GM18868 (cell line): ENCODE data around the gene KCND3.

Source experiments
- ATAC-seq: cut with Tn5 transposase; IDR thresholded peaks from one replicate; pipeline ENCODE4 v1.9.1; 2021; ENCODE audit warnings: mild to moderate bottlenecking, moderate library complexity; ENCODE audit not compliant: unreplicated experiment

The KCND3 gene

DNA sequence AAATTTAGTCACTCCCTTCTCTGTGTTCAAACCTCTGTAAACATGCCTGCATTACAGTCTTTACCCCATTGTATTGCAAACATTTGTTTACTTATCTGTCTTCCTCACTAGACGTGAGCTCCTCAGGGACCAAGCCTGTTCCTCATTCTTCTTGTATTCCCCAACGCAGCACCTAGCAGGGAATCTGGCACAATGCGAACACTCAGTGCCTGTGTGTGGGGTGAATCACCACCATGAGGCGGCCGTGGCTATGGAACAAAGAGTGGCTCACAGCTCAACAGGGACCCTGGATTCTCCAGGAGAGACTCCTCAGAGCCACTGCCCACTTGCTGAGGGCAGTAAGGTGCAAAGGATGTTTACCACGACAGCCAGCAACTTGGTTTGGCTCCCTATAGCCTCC, 137.9 kb downstream of the KCND3 start:
- no peak for ATAC-seq

DNA sequence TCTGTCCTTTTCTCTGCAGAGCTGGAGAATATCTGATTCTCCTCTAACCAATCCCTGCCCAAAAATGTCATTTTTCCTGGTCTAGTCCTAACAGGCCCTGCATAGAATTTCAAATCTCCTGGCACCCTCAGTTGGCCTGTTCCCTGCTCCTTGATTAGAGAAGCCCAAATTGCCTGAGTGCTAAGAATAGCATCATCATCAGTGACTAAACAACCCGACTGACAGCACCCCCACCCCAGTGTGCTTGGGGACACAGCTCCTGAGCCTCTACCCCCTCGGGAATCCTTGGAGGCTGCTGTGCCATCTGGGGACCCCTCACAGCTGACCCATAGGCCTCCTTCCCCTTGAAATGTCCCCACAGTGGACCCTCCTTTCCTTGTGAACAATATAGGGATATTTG, 139.4 kb downstream of the KCND3 start:
- ATAC-seq = no peak

DNA sequence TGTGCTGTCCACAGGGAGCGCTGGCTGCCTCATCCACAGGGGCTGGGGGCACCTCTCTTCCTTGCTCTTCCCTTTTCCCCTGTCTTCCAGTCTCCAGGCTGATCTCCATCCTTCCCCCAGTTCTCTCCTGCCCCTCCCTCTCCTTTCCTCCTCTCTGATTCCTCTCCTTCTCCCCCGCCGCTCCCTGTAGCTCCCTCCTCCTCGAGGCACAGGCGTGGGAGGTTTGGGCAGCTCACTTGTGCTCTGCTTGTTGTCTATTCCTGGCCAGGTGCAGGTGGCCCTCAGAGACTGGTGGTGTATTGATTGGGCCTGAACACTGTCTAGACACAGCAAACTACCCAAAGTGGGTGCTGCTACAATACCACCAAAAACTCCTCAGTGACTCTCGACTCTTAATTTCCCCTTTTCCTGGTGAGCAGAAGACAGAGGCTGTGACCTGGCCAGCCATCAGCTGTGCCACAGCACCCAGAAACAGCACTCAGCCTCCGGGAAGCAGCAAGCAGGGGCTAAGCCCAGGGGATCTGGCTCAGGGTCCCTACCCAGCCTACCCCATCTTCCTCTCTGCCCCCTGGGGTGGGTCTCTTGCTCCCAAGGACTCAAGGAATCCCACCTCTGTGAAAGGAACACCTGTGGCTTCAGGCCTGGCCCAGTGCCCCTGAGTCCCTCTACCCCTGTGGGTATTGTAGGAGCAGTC, 140.5 kb downstream of the KCND3 start:
- no peak for ATAC-seq

DNA sequence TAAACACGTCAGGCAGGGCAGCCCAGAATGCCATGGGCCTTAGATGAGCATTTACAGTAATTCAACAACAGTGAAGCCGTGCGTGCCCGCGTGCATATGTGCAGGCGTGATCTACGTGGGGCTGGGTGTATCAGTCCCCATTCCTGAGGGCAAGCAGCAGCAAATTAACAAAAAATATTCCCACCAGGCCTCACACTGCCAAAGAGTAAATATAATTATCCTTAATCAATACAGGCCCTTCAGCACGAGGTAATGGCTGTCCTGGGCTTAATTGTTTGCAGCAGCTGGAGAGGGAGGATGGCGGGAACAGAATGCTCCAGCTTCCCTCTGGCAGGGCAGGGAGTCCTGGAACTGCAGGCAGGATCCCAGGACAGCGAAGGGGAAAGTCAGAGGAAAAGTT, 142.0 kb downstream of the KCND3 start:
- no peak for ATAC-seq

DNA sequence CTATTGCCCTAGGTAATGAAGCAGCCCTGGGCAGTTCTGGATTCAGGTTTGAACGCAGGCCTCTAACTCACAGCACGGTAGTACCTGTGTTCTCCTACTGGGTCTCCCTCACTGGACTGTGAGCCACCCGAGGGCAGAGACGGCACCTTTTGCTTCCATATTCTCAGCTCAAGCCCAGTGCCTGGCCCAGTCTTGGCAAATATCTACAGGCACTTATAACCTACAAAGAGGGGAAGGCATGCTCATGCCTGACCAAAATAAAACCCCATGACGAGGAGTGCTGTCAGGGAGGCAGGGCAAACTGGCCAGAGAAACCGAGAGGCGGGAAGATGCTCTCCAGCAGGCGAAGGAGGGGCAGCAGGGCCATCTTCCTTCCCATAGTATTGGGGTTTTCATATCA, 142.6 kb downstream of the KCND3 start:
- ATAC-seq = no peak

- no peak for ATAC-seq
Measured at GRCh38 chr1:111843177-111843576, 146.3 kb downstream of the KCND3 start.

GRCh38 chr1:111842411-111842810, 147.1 kb downstream of the KCND3 start:
- no peak for ATAC-seq

GRCh38 chr1:111841746-111842145, 147.7 kb downstream of the KCND3 start:
- ATAC-seq = no peak

GRCh38 chr1:111841189-111841588, 148.3 kb downstream of the KCND3 start:
- no peak for ATAC-seq

DNA sequence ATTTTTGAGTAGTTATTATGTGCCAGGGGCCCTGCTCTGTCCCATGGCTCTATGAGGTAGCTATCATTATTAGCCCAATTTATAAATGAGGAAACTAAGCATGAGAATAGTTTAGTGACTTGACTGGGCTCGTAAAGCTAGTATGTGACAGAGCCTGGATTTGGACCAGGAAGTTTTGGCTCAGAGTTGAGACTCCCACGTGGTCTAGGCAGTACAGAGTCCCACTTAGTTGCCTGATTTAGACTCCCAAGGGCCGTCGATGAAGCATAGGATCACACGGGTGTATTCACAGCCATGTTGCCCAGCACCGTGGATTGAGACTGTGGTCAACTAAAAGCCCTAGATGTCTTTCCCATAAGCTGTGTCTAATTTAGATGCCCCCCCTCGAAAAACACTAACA, 152.1 kb downstream of the KCND3 start:
- ATAC-seq = no peak

DNA sequence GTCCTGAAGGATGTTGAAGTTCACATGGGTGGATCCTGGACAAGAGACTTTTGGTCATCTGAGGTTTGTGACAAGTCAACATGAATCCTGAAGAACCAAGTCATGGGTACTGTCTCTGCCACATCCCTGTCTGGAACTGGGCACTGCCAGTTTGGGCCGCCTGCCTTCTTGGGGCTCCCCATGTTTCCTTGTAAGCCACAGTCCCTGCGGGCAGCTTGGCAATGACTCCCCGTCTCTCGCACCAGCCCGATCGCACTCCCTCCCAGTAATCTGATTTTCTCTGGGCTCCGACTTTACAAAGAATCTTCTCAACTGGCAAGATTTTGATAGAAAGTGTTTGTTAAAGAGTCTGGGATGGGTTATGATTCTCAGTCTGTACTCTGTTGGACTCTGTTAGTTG, 153.4 kb downstream of the KCND3 start:
- no peak for ATAC-seq

GRCh38 chr1:111835514-111835913, 154.0 kb downstream of the KCND3 start:
- no peak for ATAC-seq

- no peak for ATAC-seq
Measured at GRCh38 chr1:111834956-111835355, 154.5 kb downstream of the KCND3 start.

DNA sequence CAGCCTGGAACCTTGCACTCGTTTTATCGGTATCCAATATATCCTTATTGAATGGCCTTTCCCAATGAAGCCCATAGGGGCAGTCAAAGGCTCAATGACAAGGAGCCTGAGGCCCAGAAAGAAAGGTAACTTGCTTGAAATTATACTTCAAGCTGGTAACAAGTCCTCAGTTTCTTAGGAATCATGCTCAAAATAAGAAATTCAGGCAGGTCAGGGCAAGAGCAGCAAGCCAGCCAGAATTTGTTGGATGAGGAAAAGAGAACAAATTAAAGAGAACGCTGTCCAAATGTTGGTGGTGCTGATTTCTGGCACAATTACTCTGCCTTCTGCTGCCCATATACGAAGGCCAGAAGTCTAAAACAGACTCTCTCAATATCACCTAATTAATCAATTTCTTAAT, 156.1 kb downstream of the KCND3 start:
- no peak for ATAC-seq

DNA sequence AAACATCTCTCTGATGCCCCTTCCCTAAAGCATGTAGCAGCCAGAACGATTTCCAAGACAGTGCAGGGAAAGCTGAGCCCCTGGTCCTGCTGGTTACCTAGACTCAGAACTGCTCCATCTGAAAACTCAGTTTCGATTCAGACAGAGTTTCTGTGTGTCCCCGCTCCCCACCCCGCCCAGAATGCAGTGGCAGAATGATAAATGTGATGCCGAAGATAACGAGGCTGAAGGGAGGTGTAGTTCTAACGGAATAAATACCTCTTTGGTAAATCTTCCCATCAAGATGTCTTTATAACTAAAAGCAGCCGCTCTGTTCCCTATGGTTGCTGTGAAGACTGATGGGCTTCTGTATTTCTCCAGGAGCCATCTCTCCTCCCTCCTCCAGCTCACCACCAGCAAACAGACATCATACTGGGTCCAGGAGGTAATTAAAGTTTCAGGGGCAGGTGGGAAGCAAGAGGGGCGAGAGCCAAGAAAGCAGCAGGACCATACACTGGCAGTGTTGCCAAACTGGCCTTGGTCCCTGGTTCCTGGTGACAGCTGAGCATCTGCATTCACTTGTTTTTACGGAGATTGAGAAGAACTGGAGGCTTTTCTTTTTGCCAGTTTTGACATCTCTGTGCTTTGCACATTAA, 156.8 kb downstream of the KCND3 start:
- no peak for ATAC-seq

DNA sequence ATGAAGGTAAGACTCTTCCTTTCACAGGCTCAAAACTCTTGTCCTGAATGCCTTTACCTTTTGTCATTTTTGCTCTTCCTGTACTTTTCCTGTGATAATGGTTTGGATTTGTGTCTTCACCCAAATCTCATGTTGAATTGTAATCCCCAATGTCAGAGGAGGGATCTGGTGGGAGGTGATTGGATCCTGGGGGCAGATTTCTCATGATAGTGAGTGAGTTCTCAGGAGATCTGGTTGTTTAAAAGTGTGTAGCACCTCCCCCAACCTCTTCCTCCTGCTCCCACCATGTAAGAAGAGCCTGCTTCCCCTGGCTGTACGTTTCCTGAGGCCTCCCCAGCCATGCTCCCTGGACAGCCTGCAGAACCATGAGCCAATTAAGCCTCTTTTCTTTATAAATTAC, 158.3 kb downstream of the KCND3 start:
- no peak for ATAC-seq

DNA sequence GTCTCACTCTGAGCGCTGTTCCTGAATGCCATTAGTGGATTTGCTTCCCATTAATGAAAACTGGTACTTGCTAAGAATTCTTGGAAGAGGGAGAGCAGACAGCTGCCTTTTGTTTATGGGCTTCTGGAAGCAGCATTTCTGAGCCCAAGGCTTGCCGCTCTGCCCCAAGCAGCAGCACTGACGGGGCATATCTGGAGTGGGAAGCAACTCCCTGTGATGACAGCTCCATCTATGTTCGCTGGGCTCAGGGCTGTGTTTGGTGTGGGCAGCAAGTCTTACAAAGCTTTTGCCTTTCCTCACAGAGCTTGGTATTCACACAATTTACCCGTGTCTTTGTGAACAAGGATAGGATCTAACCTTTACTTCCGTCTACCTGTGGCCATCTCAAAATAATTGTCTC, 161.5 kb downstream of the KCND3 start:
- no peak for ATAC-seq

GRCh38 chr1:111826278-111826677, 163.2 kb downstream of the KCND3 start:
- no peak for ATAC-seq

DNA sequence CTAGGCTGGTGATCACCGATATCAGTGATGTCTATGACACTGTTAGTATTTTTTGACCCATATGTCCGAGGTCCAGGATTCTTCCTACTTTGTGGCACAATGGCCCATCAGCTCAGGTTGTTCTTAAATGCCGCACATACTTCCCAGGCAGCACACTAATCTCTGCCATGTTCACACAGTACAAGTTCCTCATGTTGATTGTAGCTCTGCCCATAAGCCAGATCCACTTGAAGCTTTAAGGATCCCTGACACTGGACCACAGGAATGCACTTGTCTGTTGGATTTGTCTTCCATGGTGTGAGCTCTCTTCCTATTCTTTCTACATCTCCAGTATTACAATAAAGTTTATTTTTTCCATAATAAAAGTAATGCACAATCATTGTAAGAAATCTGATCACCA, 164.3 kb downstream of the KCND3 start:
- ATAC-seq = no peak

GRCh38 chr1:111822138-111822537, 167.3 kb downstream of the KCND3 start:
- ATAC-seq = no peak

DNA sequence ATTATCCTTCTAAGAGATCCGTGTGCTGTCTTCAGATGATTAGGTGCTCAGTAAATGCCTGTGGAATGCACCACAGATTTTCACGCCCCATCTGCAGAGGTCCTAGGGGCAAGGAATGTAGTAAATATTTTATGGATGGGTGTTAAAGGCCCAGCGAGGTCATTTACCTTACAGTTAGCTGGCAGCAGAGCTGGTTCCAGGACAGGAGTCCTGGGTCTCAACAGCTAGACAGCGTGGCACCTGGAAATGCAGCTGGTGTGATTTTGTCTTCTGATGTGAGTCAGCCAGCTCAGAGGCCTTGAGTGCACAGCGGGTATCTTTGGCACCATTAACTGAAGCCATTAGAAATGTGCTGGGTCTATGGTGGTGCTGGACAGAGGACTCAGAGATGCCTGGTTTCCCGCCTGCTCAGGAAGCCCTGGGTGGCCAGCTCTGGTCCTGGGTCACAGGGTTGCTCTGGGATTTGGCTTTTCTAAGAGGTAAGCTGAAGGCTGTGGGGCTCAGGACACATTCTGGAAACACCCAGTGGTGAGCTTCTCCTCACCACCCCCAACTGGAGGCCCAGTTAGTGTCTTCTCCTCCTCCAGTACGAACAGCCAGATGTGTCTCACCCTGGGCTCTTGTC, 168.2 kb downstream of the KCND3 start:
- ATAC-seq = no peak

DNA sequence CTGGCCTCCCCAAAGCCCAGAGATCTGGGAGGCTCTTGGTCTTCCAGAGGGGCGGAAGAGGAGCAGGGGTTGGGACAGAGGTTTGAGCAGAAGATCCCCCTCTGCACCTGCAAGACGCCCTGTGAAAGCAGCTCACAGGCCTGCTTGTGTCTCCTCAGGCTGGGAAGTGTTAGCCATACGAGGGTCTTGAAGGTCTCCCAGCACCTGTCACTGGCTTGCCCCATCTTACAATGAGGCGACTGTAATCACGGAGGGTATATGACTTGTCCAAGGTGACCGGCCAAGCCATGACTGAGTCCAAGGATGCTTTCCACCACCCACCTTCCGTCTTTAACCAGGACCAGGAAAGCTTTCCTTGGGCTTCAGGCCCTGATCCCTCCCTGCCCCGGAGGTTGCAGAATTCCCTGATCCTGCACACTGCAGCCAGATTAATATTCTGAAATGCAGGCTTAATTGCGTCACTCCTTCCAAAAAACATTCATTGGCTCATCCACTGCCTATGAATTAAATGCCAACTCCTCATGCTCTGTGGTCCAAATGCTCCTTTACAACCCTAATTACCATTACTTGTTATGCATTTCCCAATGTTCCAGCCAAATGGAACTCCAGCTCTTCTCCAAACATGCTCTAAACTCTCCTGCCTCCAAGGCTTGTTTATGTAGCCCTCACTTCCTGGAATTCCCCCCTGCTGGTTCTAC, 169.8 kb downstream of the KCND3 start:
- no peak for ATAC-seq
